SHP77 (cell line): ENCODE data around the gene GRM4.

Experiments
- DNase-seq, 2 experiments: peaks; one replicate each; lab custom pipeline; 2025; lab: John Stamatoyannopoulos, UW

GRM4 gene

DNA sequence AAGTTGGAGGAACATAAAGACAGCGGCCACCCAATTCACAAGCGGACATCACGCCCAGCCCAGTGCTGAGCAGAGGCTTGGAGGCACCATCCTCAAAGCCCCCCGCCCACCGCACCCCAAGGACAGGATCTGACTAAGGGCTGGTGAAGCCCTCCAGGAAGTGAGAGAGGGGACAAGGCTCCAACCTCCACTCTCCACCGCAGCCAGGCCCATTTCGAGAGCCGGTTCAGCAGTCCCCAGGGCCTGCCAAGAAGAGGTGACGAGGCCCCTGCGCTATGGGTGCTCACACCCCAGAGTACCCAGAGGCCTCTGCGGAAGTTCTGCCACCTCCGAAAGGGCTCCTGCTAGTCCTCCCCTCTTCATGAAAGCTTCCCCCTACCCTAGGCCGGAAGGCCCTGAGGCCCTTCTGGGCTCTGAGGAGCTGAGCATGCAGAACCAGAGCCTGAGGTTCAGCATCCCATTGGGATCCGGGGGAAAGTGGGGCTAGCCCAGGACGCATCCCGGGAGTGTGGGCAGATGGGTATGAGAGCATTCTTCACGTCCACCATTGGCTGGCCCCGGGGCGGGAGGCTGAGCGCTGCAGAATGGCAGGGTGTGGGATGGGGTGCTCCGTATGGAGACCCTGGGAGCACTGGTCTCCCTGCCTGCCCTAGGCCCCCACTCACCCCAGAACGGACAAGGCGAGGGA, 2.5 kb downstream of the GRM4 start:
- no peak for DNase-seq

GRCh38 chr6:34142061-34142998, 3.6 kb downstream of the GRM4 start:
- no peak for DNase-seq

DNA sequence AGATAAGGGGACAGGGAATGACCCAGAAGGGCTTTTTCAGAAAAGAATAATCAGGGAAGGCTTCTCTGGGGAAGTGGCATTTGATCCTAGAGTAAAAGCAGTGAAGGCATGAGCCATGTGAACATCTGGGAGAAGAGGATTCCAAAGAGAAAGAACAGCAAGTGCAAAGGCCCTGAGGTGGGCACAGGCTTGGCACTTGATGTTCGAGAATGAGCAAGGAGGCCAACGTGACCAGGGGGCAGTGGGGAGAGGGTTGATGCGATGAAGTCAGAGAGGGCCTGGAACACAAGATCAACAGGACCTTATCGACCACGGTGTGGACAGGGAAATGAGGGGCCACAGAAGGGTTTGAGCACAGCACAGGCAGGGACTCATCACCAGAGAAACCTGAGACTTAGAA, 5.8 kb downstream of the GRM4 start:
- no peak for DNase-seq

GRCh38 chr6:34138914-34139510, 6.9 kb downstream of the GRM4 start:
- DNase-seq, result no peak

- no peak for DNase-seq
These were observed 7.7 kb downstream of the GRM4 start for GRCh38 chr6:34138191-34138590.

DNA sequence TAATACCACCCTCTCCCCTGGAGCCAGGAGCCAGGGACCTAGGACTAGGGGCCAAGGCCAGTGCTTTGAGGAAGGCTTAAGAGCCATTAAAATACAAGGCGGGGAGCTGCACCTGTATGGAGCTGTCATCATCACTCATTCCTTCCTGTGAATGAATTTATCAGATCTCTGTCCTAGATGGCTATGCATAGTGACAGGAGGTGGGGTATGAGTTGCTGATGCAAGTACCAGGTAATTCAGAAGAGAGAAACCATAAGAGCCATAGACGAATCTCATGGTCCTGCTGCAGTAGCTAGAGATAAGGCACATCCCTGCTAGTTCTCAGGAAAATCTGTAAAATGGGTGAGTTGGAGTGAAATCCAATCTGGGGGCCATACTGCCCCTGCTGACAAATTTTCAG, 10.3 kb downstream of the GRM4 start:
- DNase-seq, result no peak

- DNase-seq, result no peak
These were observed 13.3 kb downstream of the GRM4 start for GRCh38 chr6:34132486-34133185.

- no peak for DNase-seq
These were observed 14.3 kb downstream of the GRM4 start for GRCh38 chr6:34131326-34132290.

GRCh38 chr6:34130862-34131261, 15.0 kb downstream of the GRM4 start:
- no peak for DNase-seq

- no peak for DNase-seq
These were observed 16.1 kb downstream of the GRM4 start for GRCh38 chr6:34129753-34130152.

GRCh38 chr6:34128045-34128444, 17.8 kb downstream of the GRM4 start:
- DNase-seq, result no peak

DNA sequence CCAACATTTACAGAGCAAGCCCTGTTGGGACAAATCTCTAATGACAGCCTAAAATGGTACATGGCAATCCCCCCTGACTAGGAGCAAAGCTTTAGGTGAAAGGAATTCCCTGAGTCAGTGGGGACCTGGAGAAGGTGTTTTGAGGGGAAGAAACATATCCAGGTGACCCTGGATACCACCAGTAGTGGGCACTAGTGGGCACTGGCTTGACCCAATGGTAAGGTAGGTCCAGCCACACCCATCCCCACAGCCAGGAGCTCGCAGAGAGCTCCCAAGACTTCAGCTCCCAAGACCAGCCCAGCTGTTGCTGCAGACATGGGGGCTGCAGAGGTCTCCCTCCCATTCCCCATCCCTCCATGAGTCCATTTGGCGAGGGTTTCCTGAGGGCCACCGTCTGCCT, 19.5 kb downstream of the GRM4 start:
- no peak for DNase-seq

DNA sequence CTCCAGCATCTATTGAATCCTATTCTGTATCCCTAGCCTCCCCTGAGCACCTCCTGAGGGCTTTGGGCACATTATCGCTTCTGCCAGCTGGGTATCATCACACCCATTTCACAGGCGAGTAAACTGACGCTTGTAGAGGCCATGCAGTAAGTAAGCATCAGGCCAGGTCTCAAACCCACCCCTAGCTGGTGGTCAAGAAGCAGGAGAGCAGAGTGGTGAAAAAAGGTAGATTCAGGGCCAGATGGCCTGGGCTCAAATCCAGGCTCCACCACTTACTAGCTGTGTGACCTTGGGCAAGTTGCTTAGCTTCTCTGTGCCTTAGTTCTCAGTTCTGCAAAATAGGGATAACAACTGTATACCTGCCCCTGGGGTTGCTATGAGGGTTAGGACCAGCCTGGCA, 19.9 kb downstream of the GRM4 start:
- DNase-seq, result no peak

DNA sequence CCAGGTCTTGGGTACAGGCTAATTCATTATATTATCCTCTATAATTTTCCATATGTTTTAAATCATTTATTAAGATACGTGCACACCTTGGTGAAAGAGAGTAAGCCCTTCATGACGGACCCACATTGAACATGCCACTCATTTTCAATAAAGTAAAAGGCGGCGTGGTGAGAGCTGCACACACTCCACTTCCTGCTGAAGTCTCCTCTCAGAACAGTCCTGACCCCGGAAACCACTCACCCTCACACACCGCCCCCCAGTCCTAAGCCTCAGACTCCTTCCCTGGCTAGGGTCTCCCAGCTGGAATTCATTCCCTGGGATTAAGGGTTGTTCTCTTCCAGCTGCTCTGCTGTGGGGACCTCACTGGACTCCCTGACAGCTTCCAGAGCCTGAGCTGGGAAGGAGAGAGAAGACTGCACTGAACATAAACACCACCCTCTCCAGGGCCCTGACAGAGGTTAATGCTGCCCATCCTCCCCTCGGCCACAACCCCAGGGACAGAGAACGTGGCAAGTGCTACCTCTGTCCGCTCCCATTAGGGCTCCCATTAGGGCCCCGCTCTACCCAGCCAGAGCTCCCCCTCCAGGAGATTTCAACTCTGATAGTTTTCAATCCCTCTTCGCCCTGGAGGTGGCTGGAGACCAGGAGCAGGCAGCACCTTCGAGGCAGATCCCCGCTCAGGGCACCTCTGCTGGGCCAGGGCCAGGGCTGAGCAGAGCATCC, 24.8 kb downstream of the GRM4 start:
- no peak for DNase-seq

GRCh38 chr6:34115915-34116314, 30.0 kb downstream of the GRM4 start:
- no peak for DNase-seq

DNA sequence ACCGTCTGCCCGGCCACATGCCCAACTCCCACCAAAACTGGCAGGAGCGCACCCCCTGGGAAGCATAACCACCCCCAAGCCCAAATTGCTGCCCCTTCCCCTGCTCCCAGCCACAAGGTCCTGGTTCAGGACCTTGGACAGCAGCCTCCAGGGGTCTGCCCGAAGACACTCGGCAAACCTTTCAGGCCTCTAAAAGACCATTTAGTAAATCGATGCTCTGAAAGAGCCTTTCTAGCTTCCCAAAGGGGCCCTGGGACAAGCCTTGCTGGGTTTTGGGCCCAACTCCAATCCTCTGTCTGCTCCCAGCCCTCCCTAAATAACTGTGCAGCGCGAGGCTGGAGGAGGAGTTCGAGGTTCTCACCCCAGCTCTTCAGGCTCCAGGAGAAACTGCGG, 30.5 kb downstream of the GRM4 start:
- DNase-seq, result no peak

DNA sequence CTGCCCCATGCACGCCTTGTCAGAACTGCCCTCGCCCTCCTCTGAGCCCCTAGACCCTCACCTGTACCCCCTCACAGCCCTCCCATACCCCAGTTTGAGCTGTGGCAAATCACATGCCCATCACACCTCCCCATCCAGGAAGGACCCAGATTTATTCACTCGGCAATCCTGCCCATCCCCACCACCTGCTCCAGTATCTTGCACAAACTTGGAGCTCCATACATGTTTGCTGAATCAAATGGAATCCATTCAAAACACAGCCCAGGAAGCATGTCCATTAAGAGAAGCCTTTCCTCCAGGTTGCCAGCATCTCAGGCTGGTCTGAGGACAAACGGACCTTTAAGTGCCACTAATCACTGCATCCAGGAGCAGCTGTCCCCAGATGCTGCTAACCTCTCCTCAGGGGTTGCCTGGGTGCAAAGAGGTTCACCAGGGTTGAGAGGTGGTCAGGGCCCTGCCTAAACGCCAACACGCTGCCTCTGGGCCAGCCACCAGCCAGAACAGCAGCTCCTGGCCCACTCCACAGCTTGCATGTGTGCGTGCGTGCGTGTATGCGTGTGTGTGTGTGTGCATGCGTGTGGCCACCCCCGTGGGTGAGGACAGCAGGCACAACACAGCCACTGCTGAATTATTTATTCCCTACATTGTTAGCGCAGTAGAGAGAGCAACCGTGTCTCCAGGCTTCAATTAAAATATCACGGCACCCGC, 31.0 kb downstream of the GRM4 start:
- DNase-seq, result no peak

DNA sequence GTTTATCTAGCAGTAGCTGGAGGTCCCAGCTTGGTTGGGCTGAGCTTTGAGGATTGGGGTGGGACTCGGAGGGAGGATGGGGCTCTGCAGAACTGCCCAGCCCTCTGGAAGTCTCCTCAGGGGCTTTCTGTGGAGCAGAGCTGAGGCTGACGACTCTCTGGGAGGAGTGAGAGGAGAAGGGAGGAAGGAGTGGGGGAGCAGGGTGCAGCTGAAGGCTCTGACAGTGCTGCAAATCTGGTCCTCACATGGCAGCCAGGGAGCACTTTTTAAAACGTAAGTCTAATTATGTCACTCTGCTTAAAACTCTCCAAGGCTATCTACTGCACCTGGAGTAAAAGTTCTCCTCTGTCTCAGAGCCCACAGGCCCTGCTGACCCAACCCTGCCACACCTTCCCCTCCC, 32.4 kb downstream of the GRM4 start:
- DNase-seq, result no peak

GRCh38 chr6:34112126-34112525, 33.8 kb downstream of the GRM4 start:
- DNase-seq, result no peak

DNA sequence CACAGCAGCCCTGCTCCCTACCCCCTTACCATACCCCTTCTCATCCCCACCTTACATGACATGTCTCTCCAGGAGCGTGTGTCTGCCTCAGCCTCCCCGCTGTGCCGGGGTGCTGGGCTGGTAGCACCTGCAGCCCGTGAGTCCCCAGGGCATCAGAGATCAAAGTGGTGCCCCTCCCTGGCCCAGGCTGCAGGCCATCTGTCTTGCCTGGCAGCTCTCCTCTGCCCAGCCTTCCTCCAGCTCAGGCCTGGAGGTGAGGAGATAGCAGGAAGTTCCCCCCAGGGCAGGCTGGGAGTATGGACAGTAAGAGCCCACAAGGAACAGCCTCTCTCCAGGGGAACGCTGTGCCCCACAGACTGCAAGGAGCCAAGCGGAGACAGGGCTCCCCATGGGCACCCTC, 35.3 kb downstream of the GRM4 start:
- DNase-seq, result no peak
